GM19455 (cell line): ENCODE measurements around the gene GALNT9.

Experiments
- ATAC-seq: cut with Tn5 transposase; IDR thresholded peaks from one replicate; pipeline ENCODE4 v1.9.1; 2021; ENCODE audit not compliant: unreplicated experiment

The GALNT9 gene

DNA sequence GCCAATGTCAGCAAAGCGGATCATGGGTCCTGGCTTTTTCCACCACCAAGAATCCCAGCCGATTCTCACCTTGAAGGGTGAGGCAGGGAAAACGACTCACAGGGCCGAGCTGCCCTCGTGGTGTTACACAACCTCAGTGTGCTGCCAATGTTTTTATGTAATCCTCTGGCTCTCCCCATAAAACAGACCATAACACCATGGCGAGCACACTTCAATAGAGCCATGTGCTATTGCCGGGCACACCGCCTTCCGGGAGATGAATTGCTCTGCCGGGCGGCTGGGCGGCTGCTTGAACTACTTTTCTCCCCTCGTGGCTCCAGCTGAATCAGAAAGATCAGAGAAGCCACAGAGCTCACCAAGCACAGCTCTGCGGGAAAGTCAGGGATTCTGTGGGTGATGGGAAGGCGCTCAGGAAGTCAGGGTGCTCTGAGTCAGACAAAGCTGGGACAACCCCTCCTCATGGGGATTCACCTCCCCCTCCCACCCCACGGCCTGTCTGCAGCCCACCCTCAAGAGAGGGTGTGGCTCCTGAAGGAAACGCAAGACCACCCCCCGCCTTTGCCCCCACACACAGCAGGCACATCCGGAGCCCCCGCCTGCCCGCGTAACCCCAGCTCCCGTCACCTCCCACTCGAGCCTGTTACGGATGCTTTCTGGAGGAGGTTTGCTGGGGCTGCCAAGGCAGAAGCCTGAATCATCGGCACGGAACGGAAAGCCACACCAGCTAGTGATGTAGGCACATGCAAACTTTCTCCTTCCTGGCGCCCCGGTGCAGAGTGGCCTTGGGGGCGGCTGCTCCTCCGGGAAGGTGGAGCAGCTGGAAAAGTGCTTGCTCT lies 1.8 kb downstream of the GALNT9 start:
- ATAC-seq, result no peak

DNA sequence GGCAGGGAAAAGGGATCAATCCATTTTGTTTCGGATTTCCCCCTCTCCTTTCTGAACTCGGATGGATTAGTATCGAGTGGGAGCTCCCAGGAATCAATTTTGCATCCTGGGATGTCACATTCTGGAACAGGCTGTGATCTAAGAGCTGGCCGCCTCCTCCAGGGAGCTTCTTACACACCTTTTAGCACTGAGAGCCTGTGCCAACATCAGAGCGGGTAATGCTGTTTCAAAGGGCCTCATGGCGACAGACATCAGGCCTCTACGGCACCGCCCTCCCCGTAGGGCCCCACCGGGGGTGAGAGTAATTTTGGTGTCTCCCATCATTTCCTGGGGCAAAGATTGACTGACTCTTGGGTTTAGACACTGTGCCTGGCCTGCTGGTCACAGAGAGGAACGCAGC lies 2.7 kb downstream of the GALNT9 start:
- ATAC-seq, result no peak

DNA sequence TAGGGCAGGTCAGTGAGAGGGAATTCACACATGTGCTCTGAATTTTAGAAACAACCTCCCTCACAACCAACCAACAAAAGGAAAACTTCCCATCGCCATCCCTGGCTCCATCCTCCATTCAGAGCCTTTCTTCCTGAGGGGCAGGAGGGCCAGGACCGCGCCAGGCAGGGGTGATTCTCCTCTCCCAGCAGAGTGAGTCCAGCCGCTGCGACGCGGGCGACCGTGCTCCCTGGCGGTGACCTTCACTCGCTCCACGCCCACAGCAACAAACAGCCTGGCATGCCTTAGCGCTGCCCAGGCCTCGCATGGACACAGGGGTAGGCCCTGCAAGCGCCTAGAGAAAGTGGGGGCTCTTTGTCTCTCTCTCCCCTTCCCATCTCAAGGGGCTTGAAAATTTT lies 3.7 kb downstream of the GALNT9 start:
- ATAC-seq, result no peak

DNA sequence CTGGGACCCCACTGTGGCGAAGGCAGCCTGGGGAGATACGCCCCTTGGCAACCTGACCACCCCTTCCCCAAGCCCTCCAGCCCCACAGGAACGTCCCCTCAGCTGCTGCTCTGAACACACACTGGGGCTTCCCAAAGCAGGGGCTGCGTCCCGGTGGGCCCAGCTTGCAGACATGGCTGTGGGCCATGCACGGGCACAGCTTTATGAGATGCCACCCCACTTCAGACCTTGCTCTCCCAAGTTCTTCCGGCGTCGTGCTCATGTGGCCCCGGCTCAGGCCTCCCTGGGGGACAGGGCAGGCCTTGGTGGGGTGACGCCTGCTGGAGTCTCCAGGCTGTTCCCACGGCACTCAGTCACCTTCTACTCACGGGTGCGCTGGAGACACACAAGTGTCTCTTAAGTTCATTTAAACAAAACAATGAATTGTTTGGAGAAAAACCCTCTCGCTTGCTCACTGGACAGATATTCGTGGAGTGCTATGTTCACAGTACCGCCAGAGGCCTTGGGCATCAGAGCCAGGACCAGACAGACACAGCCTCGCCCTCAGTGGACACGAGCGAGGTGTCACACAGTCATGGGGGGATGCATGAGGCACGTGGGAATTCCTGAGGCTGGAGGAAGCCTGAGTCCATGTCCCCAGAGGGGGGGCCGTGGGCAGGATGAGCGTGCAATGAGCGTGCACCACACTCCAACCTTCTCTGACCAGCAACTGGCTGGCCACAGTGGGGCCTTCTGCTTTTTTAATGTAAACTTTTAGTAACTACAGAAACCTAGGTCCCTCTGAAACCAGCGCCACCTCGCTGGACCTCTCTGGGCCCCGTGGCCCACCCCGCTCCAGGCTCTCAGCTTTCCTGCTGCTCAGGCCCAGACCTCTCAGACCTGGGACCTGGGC lies 4.3 kb downstream of the GALNT9 start:
- ATAC-seq, result no peak

DNA sequence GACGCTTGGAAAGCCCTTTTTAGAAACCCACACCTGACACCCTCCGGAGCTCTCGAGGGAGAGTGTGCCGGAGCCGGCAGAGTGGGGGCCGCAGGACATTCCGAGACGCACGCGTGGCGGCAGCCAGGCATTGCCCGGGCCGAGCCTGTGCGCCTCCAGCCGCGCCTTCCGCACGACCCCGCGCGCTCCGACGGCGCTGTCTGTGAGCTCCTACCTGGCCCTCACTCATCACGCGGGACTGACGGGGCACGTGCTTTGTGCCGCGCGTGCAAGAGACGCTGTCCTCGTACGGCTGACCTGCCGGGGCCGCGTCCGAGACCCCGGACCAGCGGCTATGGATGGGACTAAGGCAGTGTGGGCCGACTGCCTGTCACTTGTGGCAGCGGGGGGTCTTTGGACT lies 5.2 kb downstream of the GALNT9 start:
- no peak for ATAC-seq

DNA sequence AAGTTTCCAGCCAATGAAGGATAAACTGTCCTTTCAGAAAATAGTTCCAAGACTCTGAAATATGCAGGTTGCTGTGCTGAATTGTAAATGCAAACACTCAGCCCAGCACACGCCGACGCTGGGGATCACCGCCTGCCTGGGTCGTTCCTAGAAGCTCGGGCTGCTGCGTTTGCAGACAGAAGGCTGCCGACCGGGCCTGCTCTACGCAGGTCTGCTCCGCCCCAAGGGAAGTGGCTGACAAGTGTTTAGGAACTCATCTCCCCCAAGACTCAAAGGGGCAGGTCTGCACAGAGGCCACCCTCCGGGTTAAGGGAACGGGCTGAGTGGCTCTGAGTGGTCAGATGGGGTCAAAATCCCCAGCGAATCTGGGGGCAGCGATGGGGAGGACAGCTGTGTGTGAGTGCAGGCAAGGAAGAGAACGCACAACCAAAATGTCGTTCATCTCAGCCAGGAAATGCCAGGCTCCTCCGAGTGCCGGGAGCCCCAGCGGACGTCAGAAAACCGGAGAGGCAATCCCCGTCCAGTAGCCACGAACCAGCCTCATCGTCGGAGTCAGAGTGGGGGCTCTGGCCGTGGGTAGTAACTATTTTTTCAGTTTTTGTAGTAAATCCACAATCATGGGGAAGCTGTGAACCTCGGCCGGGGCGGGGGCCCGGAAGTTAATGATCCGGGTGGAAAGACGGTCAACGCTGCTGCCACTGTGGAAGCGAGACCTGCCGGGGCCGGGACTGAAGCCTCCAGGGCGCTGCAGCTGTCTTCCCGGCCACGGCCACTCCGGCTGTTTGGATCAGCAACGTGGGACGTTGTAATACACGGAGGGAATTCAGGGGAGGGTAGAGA lies 6.0 kb downstream of the GALNT9 start:
- no peak for ATAC-seq

DNA sequence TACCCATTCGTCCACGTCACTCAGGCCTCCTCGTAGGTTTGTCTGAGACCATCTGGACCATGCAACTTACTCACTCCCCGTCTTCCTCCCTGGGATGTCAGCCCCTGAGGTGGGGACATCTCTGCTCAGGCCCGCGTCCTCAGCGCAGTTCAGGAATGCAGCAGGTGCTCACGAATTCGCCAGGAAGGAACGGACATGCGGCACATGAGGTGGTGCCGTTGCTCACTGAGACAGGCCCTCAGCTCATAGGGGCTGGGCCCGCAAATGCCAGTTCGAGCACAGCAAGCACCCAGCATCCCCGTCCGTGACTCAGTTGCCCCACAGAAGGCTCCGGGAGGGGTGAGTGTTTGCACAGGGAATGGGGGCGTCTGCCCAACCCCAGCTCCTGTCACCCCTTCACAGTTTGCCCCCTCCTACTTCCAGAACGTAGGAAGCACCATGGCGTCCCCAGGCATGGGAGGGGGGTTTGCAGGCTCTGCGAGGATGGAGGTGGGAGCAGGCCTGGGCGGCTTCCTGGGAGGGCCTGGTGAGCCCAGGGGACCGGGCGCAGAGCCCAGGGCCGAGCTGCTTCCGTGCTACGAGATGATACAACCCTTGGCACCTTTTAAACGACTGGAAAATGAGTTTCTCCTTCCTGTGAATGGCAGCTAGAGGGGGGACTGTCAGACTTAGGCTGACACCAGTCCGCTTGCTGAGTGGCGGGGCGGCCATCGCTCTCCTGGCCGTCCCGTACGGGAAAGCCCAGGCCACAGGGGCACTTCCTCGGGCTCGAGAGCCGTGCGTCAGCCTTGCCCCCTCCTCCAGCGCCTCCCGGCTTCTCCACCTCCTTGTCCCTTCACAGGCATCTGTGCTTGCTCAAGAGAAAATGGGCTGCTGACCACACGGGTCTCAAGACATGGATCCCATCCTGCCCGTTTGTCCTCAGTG lies 6.9 kb downstream of the GALNT9 start:
- ATAC-seq, result no peak

DNA sequence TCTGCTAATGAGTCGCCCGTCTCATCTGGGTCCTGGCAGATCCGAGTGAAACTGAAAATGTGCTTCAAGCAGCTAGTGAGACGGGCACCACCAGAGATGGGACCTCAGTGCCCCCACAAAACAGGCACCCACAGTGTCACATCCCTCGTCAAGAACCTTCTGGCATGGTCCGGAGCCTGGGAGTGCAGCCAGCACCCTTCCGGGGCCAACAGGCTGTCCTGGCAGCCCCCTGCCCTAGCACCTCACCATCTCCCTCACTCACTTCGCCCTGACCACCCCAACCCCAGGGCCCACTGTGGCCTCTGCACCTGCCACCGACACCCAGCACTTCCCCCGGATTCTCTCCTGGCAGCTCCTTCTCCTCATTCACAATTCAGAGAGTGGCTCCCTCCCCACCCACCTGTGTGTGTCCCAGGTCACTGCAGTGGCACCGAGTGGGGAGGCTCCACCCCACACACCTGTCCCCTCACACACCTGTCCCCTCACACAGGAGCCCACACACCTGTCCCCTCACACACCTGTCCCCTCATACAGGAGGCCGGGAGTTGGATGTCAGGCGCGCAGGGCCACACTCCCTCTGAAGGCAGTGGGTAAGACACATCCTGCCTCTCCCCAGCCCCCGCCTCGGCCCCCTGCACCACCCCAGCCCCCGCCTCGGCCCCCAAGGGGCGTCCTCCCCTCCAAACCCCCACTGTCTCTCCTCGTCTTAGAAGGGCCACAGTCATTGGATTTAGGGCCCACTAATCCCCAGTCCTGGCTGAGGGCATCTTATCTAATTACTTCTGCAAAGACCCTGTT lies 7.9 kb downstream of the GALNT9 start:
- no peak for ATAC-seq

DNA sequence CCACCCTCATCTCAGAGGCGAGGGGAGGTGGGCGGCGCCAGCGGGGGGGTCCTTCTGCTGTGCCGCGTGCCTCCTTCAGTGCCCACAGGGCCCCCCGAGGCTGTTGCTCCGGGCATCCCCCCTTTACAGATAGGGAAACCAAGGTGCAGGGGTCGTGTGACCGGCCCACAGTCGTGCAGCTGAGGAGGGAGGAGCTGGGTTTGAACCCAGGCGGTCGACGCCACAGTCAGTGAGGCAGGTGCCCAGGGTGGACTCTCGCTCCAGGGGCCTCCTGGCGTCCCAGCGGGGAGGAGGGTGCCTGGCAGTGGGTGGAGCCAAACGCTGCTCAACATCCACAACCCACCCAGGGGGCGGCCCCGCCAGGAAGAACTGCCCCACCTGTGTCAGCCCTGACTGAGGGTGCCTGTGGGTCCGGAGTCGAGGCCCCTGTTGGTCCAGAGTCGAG lies 8.6 kb downstream of the GALNT9 start:
- no peak for ATAC-seq

DNA sequence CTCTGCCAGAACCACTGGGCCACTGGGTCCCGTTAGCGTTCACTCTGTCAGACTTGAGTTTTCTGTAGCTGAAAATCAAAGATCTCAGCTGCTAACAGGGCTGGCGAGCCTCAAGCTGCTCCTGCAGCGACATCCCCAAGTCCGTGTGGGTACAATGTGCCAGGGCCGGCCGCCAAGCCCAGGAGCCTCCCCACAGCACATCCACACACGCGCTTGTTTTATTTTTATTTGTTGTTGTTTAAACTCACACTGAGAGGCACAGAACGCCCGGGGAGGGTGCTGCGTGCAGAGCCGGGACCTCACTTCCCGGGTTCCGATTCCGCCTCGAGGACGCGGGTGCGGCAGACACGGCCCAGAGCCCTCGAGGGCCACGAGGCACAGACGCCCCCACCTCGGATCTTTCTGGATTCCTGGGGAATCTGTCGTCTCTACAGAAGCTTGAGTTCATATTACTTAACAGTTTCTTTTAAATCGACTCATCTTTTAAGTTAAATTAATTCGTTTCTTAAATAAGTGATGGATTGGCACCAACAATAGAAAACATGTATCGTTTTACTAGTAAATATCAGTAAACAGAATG lies 9.3 kb downstream of the GALNT9 start:
- no peak for ATAC-seq

DNA sequence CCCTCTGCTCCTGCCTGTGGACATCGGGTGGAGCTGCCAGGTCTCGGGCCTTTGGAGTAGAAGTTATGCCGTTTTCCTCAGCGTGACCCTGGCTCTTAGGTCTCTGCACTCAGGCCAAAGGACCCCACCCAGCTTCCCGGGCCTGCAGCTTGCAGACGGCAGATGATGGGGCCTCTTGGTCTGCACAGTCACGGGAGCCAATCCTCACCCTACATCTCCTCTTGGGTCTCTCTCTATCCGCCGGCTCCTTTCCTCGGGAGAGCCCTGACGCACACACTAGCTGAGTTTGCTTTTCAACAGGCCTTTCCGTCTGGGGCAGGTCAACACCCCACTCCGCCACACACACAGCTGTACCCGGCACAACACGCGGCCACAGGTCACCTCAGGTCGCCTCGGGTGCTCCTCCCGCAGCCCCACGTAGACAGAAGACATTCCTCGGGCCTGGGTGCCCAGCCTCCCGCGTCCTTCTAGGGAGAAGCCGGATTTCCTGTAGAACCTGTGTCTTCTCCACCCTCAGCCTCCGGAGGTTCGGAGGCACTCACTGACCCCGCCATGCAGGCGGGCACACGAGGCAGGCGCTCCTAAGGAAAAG lies 9.9 kb downstream of the GALNT9 start:
- no peak for ATAC-seq

DNA sequence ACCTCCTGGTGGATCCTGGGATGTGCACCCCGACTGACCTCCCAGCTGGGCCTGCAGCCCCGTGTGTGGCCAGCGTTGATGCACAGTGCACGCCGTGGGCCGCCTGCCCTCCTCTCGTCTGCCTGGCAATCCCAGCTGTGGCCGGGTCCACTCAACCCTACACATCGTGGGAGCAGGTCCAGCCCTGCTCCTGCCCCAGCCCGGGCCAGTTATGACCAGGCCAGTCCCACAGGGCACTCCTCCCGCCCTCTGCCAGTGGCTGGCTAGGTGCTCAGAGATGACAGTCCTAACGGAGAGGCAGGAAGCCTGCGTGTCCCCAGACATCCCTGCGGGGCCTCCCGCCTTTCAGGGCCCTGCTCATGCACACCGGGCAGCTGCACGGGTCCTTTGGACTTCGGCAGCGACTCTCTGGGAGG lies 10.8 kb downstream of the GALNT9 start:
- ATAC-seq, result no peak

DNA sequence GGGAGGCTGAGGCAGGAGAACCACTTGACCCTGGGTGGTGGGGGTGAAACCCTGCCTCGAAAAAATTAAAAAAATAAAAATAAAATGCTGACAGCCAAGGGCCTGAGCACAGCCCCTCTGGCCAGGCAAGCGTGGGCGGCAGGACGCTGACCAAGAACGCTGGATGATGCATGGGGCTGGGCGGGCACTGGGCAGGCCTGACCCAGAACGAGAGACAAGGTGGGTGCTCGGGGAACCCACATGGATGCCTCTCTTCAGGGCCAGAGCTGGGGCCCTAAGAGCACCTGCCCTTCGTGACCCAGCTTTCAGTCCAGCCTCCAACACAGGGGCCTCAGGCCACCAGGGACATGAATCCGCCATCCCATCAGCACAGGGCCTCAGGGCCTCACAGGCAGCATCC lies 11.3 kb downstream of the GALNT9 start:
- no peak for ATAC-seq

DNA sequence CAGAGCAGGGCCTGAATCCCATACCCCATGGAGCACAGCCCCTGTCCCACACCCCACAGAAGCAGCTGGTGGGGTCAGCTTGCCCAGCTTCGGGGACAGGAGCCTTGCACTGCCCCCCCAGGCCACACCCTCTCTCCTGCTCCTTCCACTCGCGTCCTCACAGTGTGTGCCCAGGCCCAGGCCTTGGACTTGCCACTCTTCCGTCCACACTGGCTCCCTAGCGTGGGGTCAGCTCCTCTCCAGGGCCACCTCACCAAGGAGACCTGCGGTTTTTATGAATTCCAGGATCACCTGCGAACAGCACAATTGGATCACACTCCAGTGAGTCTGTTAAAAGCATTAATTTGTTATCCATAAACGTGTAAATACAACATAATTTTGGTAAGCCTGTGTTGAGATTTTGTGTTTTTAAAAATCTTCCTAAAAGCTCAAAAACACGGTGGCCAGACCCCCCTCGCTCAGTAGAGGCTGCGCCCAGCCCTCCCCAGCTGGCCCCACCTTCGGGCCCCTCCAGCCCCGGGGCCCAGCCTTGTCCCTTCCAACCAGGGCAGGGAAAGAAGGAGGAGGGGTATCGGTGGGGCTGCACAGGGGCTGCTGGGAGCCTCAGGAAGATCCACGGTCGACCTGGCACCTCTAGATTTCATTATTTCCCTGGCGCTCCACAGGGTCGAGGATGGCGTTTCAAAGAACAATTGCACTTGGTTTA lies 12.0 kb downstream of the GALNT9 start:
- ATAC-seq, result no peak

DNA sequence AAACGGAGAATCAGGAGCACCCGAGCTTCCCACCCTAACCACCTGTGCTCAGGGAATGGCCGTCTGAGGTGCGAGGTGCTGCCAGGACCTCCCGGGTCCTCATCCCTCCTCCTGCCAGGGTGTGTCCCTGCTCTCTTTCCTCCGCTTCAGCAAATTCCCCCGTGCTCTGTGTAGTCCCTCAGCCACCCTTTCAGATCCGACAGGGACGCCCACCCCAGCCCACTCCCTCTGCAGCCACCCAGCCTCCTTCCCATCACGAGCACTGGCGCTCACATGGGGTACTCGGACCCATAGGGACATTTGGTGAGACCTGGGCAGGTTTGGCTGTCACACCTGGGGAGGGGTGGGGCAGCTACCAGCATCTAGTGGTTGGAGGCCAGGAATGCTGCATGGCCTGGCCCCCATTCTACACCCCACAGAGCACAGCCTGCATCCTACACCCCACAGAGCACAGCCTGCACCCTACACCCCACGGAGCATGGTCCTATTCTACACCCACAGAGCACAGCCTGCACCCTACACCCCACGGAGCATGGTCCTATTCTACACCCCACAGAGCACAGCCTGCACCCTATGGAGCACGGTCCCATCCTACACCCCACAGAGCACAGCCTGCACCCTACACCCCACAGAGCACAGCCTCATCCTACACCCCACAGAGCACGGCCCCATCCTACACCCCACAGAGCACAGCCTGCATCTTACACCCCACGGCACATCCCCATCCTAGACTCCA lies 12.7 kb downstream of the GALNT9 start:
- ATAC-seq, result no peak

DNA sequence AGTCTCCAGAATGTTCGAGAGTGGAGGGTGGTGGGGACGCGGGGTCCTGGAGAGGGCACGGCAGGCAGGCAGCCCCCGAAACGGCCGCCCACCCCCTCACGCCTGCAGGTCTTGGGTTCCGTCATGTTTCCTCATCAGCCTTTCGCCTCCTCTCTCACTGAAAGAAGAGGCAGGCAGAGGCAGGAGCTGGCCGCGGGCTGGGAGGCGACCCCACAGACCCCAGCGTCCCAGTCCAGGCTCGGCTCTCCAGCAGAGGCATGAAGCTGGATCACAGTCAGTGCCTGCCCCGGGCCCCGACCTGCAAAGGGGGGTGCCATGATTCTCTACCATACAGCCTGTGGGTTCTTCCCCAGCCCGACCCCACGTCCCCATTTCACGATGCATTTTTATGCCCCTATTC lies 13.4 kb downstream of the GALNT9 start:
- ATAC-seq, result no peak

DNA sequence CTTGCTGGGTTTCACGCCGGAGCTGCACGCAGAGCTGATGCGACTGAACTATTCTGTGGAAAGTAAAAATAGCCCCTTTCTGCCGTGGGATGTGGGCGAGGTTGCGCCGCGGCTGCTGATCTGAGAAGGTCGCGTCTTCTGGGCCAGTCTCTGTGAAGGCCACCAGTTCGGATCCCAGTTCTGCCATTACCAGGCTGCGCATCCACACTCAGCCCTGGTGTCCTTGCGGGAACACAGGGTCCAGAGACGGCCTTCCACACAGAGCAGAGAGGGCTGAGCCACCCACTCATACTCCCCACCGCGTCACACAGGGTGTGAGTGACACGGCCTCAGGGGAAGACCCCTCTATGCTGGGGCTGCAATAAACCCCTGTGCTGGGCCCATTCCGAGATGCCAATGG lies 13.9 kb downstream of the GALNT9 start:
- ATAC-seq, result no peak
